Stimulated activated CD8-positive, alpha-beta memory T cell treated with anti-CD3 and anti-CD28 coated beads, Interleukin-15, amount 100 ng/mL, for 24 hours (primary cell): ENCODE results near the gene PSMD13.
"Not testable (repeated sequence)": the region's sequence is repeated elsewhere in the genome, so short reads cannot be mapped to it uniquely, and the experiment has no call there.

Experiments
- DNase-seq: peaks from one replicate; pipeline ENCODE4 v3.0.0-alpha.2; 2020; ENCODE audit warnings: low read depth

The PSMD13 gene

GRCh38 chr11:218815-219593 is 17.8 kb upstream of the PSMD13 start:
- DNase-seq, result no peak

- not testable (repeated sequence) for DNase-seq
Observed at GRCh38 chr11:220641-221215, 16.0 kb upstream of the PSMD13 start.

- no peak for DNase-seq
Observed at GRCh38 chr11:221539-221938, 15.2 kb upstream of the PSMD13 start.

GRCh38 chr11:221998-222789 is 14.6 kb upstream of the PSMD13 start:
- DNase-seq, result no peak

GRCh38 chr11:223026-223789 is 13.6 kb upstream of the PSMD13 start:
- DNase-seq, result no peak

- DNase-seq, result no peak
Observed at GRCh38 chr11:223884-224283, 12.9 kb upstream of the PSMD13 start.

GRCh38 chr11:224424-224823 is 12.4 kb upstream of the PSMD13 start:
- no peak for DNase-seq

- no peak for DNase-seq
Observed at GRCh38 chr11:225734-226453, 10.9 kb upstream of the PSMD13 start.

GRCh38 chr11:227824-228379 is 8.9 kb upstream of the PSMD13 start:
- DNase-seq, result no peak

GRCh38 chr11:230431-230830 is 6.3 kb upstream of the PSMD13 start:
- DNase-seq, result no peak

GRCh38 chr11:232783-233565 is 3.8 kb upstream of the PSMD13 start:
- no peak for DNase-seq

- DNase-seq, result no peak
Observed at GRCh38 chr11:235180-235579, 1.6 kb upstream of the PSMD13 start.

- peak; percentile 43 for DNase-seq
Observed at GRCh38 chr11:235609-235996, 1.2 kb upstream of the PSMD13 start.

GRCh38 chr11:235997-236773 is 591 bp upstream of the PSMD13 start, which contains the start of gene SIRT3:
Gene SIRT3 (minus strand): TSS chr11:236342. CDS start chr11:236328, 14 bp downstream.
- peak; percentile 60 for DNase-seq

- not testable (repeated sequence) for DNase-seq
Observed at GRCh38 chr11:238346-238745, 1.6 kb downstream of the PSMD13 start.

GRCh38 chr11:240315-240714 is 3.5 kb downstream of the PSMD13 start:
- no peak for DNase-seq

- DNase-seq, result no peak
Observed at GRCh38 chr11:241634-242033, 4.9 kb downstream of the PSMD13 start.

GRCh38 chr11:244376-244775 is 7.6 kb downstream of the PSMD13 start:
- no peak for DNase-seq

- DNase-seq, result no peak
Observed at GRCh38 chr11:249062-249461, 12.3 kb downstream of the PSMD13 start.

- no peak for DNase-seq
Observed at GRCh38 chr11:250274-250673, 13.5 kb downstream of the PSMD13 start.
